ENCODE results near the gene SLC31A2. TPM values are rescaled to one million over a fixed set of nuclear protein-coding genes. Genes with fewer than 3 reads are reported as not detected.

SLC31A2 gene
- polyA plus RNA-seq, 3 donors: 82.9 to 247 (median 188) TPM

GRCh38 chr9:113186137-113186755 lies 35.4 kb downstream of the SLC31A2 start:
- intact Hi-C loops (cut with micrococcal nuclease): loop anchor here (2.0 to 5.0 kb wide), 2 partner anchors 34 to 35 kb away; partner anchors contain the start of genes SLC31A2 (in 2 of the 2), FKBP15 (in 1 of the 2) and SLC31A1 (in 1 of the 2)
- Histone ChIP-seq H3K4me2 (replicated peaks; ENCODE audit: extremely low read depth, low read length, poor library complexity, severe bottlenecking) (peak overlapping the region; percentile 80), H3K4me1 (ENCODE audit: control insufficient read depth in 1 of 2, insufficient read depth in 2 of 2, low read length in 2 of 2) (peaks cover 42 to 56% of the 10 kb centered on the region in 2 donors), H3K9me3 (replicated peaks in 1 of 2; ENCODE audit: control insufficient read depth in 1 of 2, insufficient read depth in 1 of 2, low read length in 2 of 2) (no peaks in the 10 kb centered on the region), H3K79me2 (ENCODE audit: insufficient read depth, low read length) (peaks cover 79% of the 10 kb centered on the region), H3K27ac (ENCODE audit: low read depth in 1 of 2, low read length in 2 of 2) (peak overlapping the region in 1 of 2 donors; percentile 92), H3K9ac (ENCODE audit: insufficient read depth, low read length, poor library complexity, severe bottlenecking) (no peak overlapping the region), H2AFZ (ENCODE audit: insufficient read depth, low read depth, low read length, poor library complexity, severe bottlenecking) (no peak overlapping the region), H4K20me1 (ENCODE audit: insufficient read depth, low read length) (peaks cover 15% of the 10 kb centered on the region), H3K27me3 (ENCODE audit: control insufficient read depth in 2 of 2, insufficient read depth in 2 of 2, low read length in 2 of 2) (no peaks in the 10 kb centered on the region), H3K4me3 (replicated peaks in 1 of 3; ENCODE audit: low read depth in 2 of 3, low read length in 3 of 3) (peak overlapping the region in 1 of 3 experiments; percentile 75), H3K36me3 (replicated peaks in 1 of 2; ENCODE audit: control insufficient read depth in 1 of 2, insufficient read depth in 2 of 2, low read length in 2 of 2) (peaks cover 67 to 76% of the 10 kb centered on the region in 2 donors)
- Mint-ChIP-seq H3K27me3 (ENCODE audit: low read depth in 3 of 3) (no peaks in the 10 kb centered on the region), H3K4me1 (peaks cover 56% of the 10 kb centered on the region), H3K36me3 (peaks cover 77 to 78% of the 10 kb centered on the region in 2 donors), H3K4me3 (peak overlapping the region in 1 of 2 donors; percentile 86), H3K27ac (peak overlapping the region; percentile 95 to 99 (median 98)), H3K9me3 (no peaks in the 10 kb centered on the region)
- 95% methylated on average over 4 of the region's 7 CpGs for WGBS (ENCODE audit: insufficient coverage)
- DNase-seq: no peak
- TF ChIP-seq CTCF (IDR thresholded peaks at IDR 0.05): no peak

GRCh38 chr9:113187929-113188595 lies 37.3 kb downstream of the SLC31A2 start:
- Histone ChIP-seq H3K9ac (ENCODE audit: insufficient read depth, low read length, poor library complexity, severe bottlenecking) (peak overlapping the region; percentile 59), H3K9me3 (replicated peaks in 1 of 2; ENCODE audit: control insufficient read depth in 1 of 2, insufficient read depth in 1 of 2, low read length in 2 of 2) (no peaks in the 10 kb centered on the region), H3K36me3 (replicated peaks in 1 of 2; ENCODE audit: control insufficient read depth in 1 of 2, insufficient read depth in 2 of 2, low read length in 2 of 2) (peaks cover 65 to 76% of the 10 kb centered on the region in 2 donors), H3K4me1 (ENCODE audit: control insufficient read depth in 1 of 2, insufficient read depth in 2 of 2, low read length in 2 of 2) (peaks cover 42 to 56% of the 10 kb centered on the region in 2 donors), H3K79me2 (ENCODE audit: insufficient read depth, low read length) (peaks cover 80% of the 10 kb centered on the region), H2AFZ (ENCODE audit: insufficient read depth, low read depth, low read length, poor library complexity, severe bottlenecking) (peak overlapping the region; percentile 8), H3K4me2 (replicated peaks; ENCODE audit: extremely low read depth, low read length, poor library complexity, severe bottlenecking) (peak overlapping the region; percentile 80), H3K27me3 (ENCODE audit: control insufficient read depth in 2 of 2, insufficient read depth in 2 of 2, low read length in 2 of 2) (no peaks in the 10 kb centered on the region), H3K4me3 (replicated peaks in 1 of 3; ENCODE audit: low read depth in 2 of 3, low read length in 3 of 3) (peak overlapping the region; percentile 40 to 75 (median 70)), H4K20me1 (ENCODE audit: insufficient read depth, low read length) (peaks cover 4% of the 10 kb centered on the region), H3K27ac (ENCODE audit: low read depth in 1 of 2, low read length in 2 of 2) (peak overlapping the region; percentile 82 to 92)
- Mint-ChIP-seq H3K27ac (peak overlapping the region; percentile 95 to 99 (median 98)), H3K4me3 (peak overlapping the region; percentile 69 to 86), H3K9me3 (no peaks in the 10 kb centered on the region), H3K27me3 (ENCODE audit: low read depth in 3 of 3) (no peaks in the 10 kb centered on the region), H3K36me3 (peaks cover 74 to 75% of the 10 kb centered on the region in 2 donors), H3K4me1 (peaks cover 56% of the 10 kb centered on the region)
- peak; percentile 94 to 98 (median 97) for DNase-seq
- intact Hi-C loops (cut with micrococcal nuclease): loop anchor here (2.0 to 5.0 kb wide), 2 partner anchors 33 to 36 kb away; partner anchors contain the start of genes SLC31A2 (in 2 of the 2), FKBP15 (in 1 of the 2) and SLC31A1 (in 1 of the 2)
- WGBS (ENCODE audit: insufficient coverage): 9% methylated on average over 4 of the region's 9 CpGs
- no peak for TF ChIP-seq CTCF (IDR thresholded peaks at IDR 0.05)

Measured in CD14-positive monocyte (primary cell).